ENCODE data around the gene FMNL3.

DNA sequence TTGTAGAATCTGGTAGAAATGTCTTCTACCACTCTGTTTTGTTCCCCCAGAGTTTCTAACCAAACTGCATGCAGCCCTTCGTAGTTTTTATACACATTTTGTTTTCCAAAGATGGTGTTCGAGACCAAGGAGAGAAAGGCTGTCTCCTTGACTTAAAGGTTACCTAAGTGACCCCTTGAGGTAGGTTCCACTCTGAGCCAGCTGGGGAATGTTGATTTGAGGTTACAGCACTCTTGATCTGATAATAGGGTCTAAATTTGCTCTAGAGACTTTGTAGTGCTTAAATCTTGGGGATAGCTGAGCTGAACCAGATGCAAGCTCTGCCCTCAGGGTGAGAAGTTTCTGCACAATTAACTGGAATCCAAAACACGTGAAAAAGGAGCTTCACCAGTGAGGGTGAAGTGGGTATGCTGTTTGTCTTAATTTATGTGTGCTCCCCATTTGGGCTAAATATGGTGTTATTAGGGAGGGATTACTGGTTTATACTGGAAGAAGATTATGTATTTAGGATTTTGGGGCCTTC lies 37.2 kb upstream of the FMNL3 start:
- TF ChIP-seq SUZ12 (IDR thresholded peaks at IDR 0.05) (no peak), ELF4 (IDR thresholded peaks at IDR 0.05) (no peak), SP1 (IDR thresholded peaks at IDR 0.05) (no peak), BHLHE40 (IDR thresholded peaks at IDR 0.05; ENCODE audit: borderline replicate concordance) (no peak), ARNT (IDR thresholded peaks at IDR 0.05) (no peak), TARDBP (IDR thresholded peaks at IDR 0.05) (no peak), FOXM1 (IDR thresholded peaks at IDR 0.05; ENCODE audit: borderline replicate concordance) (no peak), L3MBTL2 (conservative IDR thresholded peaks at IDR 0.05) (no peak)
